Skeletal muscle tissue (tissue), 4 donors: Measurements from ENCODE around the gene RMDN2. TPM values are rescaled to one million over a fixed set of nuclear protein-coding genes. Genes with fewer than 3 reads are reported as not detected.
"Not testable (repeated sequence)": the region's sequence is repeated elsewhere in the genome, so short reads cannot be mapped to it uniquely, and the experiment has no call there.

Experiments
- H3K27ac ChIP-seq: one replicate; pipeline ENCODE4 v1.7.0; 2013; ENCODE audit warnings: mild to moderate bottlenecking, low read depth, low read length, inconsistent platforms
- H3K27me3 ChIP-seq, 3 donors: one replicate each; pipeline ENCODE4 v1.7.0; 2013; ENCODE audit warnings: low read length in 3 of 3; ENCODE audit not compliant: control insufficient read depth in 3 of 3, insufficient read depth in 3 of 3
- H3K36me3 ChIP-seq, 3 donors: one replicate each; pipeline ENCODE4 v1.7.0; 2013; ENCODE audit warnings: low read length in 3 of 3; ENCODE audit not compliant: control insufficient read depth in 3 of 3, insufficient read depth in 3 of 3
- H3K4me1 ChIP-seq, 3 donors: one replicate each; pipeline ENCODE4 v1.7.0; 2013; ENCODE audit warnings: low read length in 3 of 3, mild to moderate bottlenecking in 3 of 3; ENCODE audit not compliant: control insufficient read depth in 3 of 3, insufficient read depth in 3 of 3
- H3K4me3 ChIP-seq, 3 donors: one replicate each; pipeline ENCODE4 v1.7.0; 2013; ENCODE audit warnings: low read length in 3 of 3
- H3K9ac ChIP-seq, 3 donors: one replicate each; pipeline ENCODE4 v1.7.0; 2013; ENCODE audit warnings: low read length in 3 of 3, mild to moderate bottlenecking in 3 of 3, moderate library complexity in 2 of 3, low read depth in 1 of 3
- H3K9me3 ChIP-seq, 3 donors: one replicate each; pipeline ENCODE4 v1.7.0; 2013; ENCODE audit warnings: low read length in 3 of 3; ENCODE audit not compliant: control insufficient read depth in 3 of 3
- total RNA-seq: library from RNA; depleted of rRNA; stranded (reverse); fragments of >200 nt; gene quantifications from one replicate; pipeline ENCODE4 v1.2.3, GENCODE V29; 2014
- donor health status: Osteomylitis.

The RMDN2 gene
- total RNA-seq, 1 donor from 2014 or later, result 12.0 TPM

GRCh38 chr2:37923308-37924055, 1.6 kb upstream of the RMDN2 start:
- H3K9ac ChIP-seq, result no peak overlapping the region
- no peak overlapping the region for H3K27ac ChIP-seq
- H3K36me3 ChIP-seq, result no peaks in the 10 kb centered on the region
- no peak overlapping the region for H3K4me3 ChIP-seq
- H3K27me3 ChIP-seq, result no peaks in the 10 kb centered on the region
- H3K9me3 ChIP-seq, result no peaks in the 10 kb centered on the region
- peaks cover 0 to 4% (median 0%) of the 10 kb centered on the region in 3 donors for H3K4me1 ChIP-seq

- Histone ChIP-seq H3K36me3 (no peaks in the 10 kb centered on the region), H3K9me3 (no peaks in the 10 kb centered on the region), H3K27me3 (no peaks in the 10 kb centered on the region), H3K4me1 (peaks cover 0 to 4% (median 0%) of the 10 kb centered on the region in 3 donors), H3K4me3 (no peak overlapping the region), H3K9ac (no peak overlapping the region), H3K27ac (no peak overlapping the region)
Observed at GRCh38 chr2:37926635-37927034, 1.5 kb downstream of the RMDN2 start.

- Histone ChIP-seq H3K9ac (no peak overlapping the region), H3K36me3 (no peaks in the 10 kb centered on the region), H3K4me1 (peaks cover 0 to 4% (median 0%) of the 10 kb centered on the region in 3 donors), H3K9me3 (no peaks in the 10 kb centered on the region), H3K27me3 (no peaks in the 10 kb centered on the region), H3K27ac (no peak overlapping the region), H3K4me3 (no peak overlapping the region)
Observed at GRCh38 chr2:37928377-37928776, 3.3 kb downstream of the RMDN2 start.

DNA sequence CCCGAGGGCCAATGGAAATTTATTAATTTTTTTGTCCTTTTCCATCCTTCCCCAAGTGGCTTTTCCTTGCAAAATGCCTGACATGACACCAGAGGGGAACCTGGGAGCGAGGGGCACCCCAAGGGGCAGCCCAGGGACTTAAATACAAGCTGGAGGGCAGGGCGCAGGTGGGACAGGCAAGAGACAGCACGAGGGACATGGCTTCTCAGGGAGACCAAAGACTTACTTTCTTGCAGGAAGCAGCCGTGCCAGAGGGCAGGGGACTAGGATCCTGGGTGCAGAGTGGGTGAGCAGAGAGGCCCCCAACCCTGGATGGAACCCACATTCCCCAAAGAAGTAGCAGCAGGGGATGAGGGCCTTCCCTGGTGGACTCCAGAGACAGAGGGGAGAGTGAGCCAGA, 5.3 kb downstream of the RMDN2 start:
- H3K9me3 ChIP-seq, H3K27me3 ChIP-seq, H3K9ac ChIP-seq, H3K4me1 ChIP-seq, H3K4me3 ChIP-seq, H3K27ac ChIP-seq, H3K36me3 ChIP-seq: not testable (repeated sequence)

GRCh38 chr2:37932873-37933272, 7.8 kb downstream of the RMDN2 start:
- H3K9ac ChIP-seq, H3K9me3 ChIP-seq, H3K4me1 ChIP-seq, H3K27me3 ChIP-seq, H3K27ac ChIP-seq, H3K4me3 ChIP-seq, H3K36me3 ChIP-seq: not testable (repeated sequence)

- Histone ChIP-seq H3K9ac (no peak overlapping the region), H3K36me3 (no peaks in the 10 kb centered on the region), H3K4me1 (no peaks in the 10 kb centered on the region), H3K27me3 (no peaks in the 10 kb centered on the region), H3K4me3 (no peak overlapping the region), H3K9me3 (no peaks in the 10 kb centered on the region), H3K27ac (no peak overlapping the region)
Observed at GRCh38 chr2:37934591-37935513, 9.8 kb downstream of the RMDN2 start.

DNA sequence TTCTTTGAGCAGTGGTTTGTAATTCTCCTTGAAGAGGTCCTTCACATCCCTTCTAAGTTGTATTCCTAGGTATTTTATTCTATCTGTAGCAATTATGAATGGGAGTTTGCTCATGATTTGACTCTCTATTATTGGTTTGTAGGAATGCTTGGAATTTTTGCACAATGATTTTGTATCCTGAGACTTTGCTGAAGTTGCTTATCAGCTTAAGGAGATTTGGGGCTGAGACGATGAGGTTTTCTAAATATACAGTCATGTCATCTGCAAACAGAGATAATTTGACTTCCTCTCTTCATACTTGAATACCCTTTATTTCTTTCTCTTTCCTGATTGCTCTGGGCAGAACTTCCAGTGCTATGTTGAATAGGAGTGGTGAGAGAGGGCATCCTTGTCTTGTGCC, 12.5 kb downstream of the RMDN2 start:
- H3K4me1 ChIP-seq, H3K27ac ChIP-seq, H3K9me3 ChIP-seq, H3K4me3 ChIP-seq, H3K27me3 ChIP-seq, H3K9ac ChIP-seq, H3K36me3 ChIP-seq: not testable (repeated sequence)

DNA sequence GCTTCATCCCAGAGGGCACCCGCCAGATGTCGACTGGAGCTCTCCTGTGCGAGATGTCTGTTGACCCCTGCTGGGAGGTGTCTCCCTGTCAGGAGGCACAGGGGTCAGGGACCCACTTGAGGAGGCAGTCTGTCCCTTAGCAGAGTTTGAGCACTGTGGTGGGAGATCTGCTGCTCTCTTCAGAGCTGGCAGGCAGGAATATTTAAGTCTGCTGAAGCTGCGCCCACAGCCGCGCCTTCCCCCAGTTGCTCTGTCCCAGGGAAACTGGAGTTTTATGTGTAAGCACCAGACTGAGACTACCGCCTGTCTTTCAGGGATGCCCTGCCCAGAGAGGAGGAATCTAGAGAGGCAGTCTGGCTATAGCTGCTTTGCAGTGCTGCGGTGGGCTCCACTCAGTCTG, 16.2 kb downstream of the RMDN2 start:
- not testable (repeated sequence) for H3K36me3 ChIP-seq, H3K27ac ChIP-seq, H3K4me1 ChIP-seq, H3K27me3 ChIP-seq, H3K9ac ChIP-seq, H3K4me3 ChIP-seq, H3K9me3 ChIP-seq

- Histone ChIP-seq H3K36me3 (no peaks in the 10 kb centered on the region), H3K27me3 (no peaks in the 10 kb centered on the region), H3K4me3 (no peak overlapping the region), H3K9ac (no peak overlapping the region), H3K4me1 (no peaks in the 10 kb centered on the region), H3K27ac (no peak overlapping the region), H3K9me3 (no peaks in the 10 kb centered on the region)
Observed at GRCh38 chr2:37944268-37944667, 19.2 kb downstream of the RMDN2 start.

- H3K27me3 ChIP-seq, result no peaks in the 10 kb centered on the region
- no peak overlapping the region for H3K9ac ChIP-seq
- H3K9me3 ChIP-seq, result no peaks in the 10 kb centered on the region
- H3K36me3 ChIP-seq, result peaks cover 0 to 3% (median 3%) of the 10 kb centered on the region in 3 donors
- H3K4me1 ChIP-seq, result no peaks in the 10 kb centered on the region
- H3K4me3 ChIP-seq, result no peak overlapping the region
- no peak overlapping the region for H3K27ac ChIP-seq
Observed at GRCh38 chr2:37947306-37947705, 22.2 kb downstream of the RMDN2 start.
